ENCODE measurements around the gene SETD6.
A peak's percentile ranks its signal among the peaks of the same experiment; 100 is the strongest.

The SETD6 gene

DNA sequence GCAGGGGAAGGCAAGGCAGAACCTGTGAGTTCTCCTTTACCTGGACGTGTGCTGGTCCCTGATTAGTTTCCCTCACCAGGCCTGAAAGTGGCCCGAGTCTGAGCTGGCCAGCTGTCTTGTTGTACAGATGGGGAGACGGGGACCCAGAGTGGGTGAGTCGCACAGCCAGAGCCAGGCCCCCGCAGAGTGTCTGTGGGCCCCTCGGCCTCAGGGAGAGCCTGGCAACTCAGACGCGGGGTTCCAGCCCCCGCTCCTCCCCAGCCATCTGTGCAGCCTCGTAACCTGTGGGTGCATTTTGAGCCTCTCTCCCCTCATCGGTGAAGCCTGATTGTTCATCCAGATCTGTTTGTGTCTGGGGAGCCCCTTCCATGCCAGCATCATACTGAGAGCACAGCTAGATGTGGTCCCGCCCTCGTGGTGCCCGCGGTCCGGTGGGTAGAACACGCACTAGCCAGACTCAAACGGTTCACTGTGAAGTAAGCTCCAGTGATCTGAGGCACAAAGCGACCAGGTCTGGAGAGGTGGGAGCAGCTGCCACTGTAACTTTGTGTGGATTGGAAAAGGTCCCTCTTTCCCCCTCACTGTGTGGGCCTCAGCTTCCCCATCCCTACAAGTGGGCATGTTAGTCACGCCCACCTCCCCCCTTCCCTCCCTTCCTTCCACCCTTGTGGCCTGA, 21.4 kb upstream of the SETD6 start:
- Histone ChIP-seq H3K27ac (replicated peaks; ENCODE audit: low read length) (no peak overlapping the region), H3K14ac (ENCODE audit: low read length) (no peak overlapping the region), H3K4ac (ENCODE audit: low read length) (no peak overlapping the region), H3K79me1 (ENCODE audit: low read depth, low read length) (no peaks in the 10 kb centered on the region), H3K36me3 (replicated peaks in 1 of 2; ENCODE audit: control insufficient read depth in 2 of 2, insufficient read depth in 2 of 2, low read length in 2 of 2) (no peaks in the 10 kb centered on the region), H3K4me3 (ENCODE audit: low read length in 2 of 2) (no peak overlapping the region), H2AK5ac (ENCODE audit: low read depth, low read length) (peak overlapping the region; percentile 54), H2BK12ac (ENCODE audit: low read length) (peak overlapping the region; percentile 24), H3K4me1 (ENCODE audit: control insufficient read depth in 2 of 2, insufficient read depth in 1 of 2, low read depth in 1 of 2, low read length in 2 of 2) (peaks cover 38 to 40% of the 10 kb centered on the region in 2 donors), H3K9me3 (replicated peaks in 1 of 2; ENCODE audit: control insufficient read depth in 2 of 2, insufficient read depth in 1 of 2, low read depth in 1 of 2, low read length in 2 of 2) (no peaks in the 10 kb centered on the region), H4K8ac (ENCODE audit: low read depth, low read length) (no peak overlapping the region), H3K27me3 (ENCODE audit: control insufficient read depth in 3 of 3, insufficient read depth in 3 of 3, low read depth in 1 of 3, low read length in 3 of 3) (no peaks in the 10 kb centered on the region), H3K23ac (ENCODE audit: low read depth, low read length, poor library complexity) (peak overlapping the region; percentile 8), H2BK15ac (ENCODE audit: low read length) (peak overlapping the region; percentile 18), H4K91ac (ENCODE audit: low read depth, low read length, poor library complexity) (peak overlapping the region; percentile 5), H3K9ac (ENCODE audit: low read depth, low read length, poor library complexity) (no peak overlapping the region), H3K18ac (ENCODE audit: low read length) (peak overlapping the region; percentile 55), H2BK120ac (ENCODE audit: low read depth, low read length) (no peak overlapping the region), H2AFZ (ENCODE audit: low read length) (peak overlapping the region; percentile 65), H3K4me2 (ENCODE audit: insufficient read depth, low read length, poor library complexity, severe bottlenecking) (no peak overlapping the region), H2BK5ac (ENCODE audit: low read length) (peak overlapping the region; percentile 96)
- no peak for DNase-seq (ENCODE audit: low spot score)
- WGBS, 2 donors (ENCODE audit: extremely low coverage in 2 of 2, insufficient read length in 2 of 2, insufficient replicate concordance in 1 of 2), result no CpG with 5 or more reads among the region's 20 CpGs

DNA sequence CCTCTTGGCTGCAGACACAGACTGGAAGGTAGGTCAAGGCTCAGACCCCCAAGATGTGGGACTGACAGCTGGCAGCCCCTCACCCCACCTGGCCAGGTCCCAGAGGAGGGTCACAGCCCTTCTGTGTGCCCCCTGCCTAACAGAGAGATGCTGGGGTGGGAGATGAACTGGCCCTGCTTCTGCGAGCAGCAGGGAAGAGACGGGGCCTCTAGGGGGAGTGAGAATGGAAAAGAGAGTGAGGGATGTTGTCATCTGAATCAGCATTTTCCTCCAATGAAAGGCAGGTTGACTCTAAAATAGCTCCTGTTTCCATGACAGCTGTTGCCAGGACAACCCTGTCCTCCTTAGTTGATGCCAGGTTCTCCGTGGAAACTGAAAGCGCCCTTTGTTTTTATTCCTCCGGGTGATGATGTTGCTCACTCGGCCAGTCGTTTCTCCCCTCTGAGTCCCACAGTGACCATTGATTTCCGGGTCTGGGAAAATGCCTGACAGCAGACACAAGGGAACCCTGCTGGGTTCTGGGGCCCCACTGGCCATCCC, 20.3 kb upstream of the SETD6 start:
- H3K4ac ChIP-seq (ENCODE audit: low read length), result no peak overlapping the region
- no peak overlapping the region for H3K9ac ChIP-seq (ENCODE audit: low read depth, low read length, poor library complexity)
- peak; percentile 97 for DNase-seq (ENCODE audit: low spot score)
- H2AK5ac ChIP-seq (ENCODE audit: low read depth, low read length), result peak overlapping the region; percentile 98
- H2BK15ac ChIP-seq (ENCODE audit: low read length), result peak overlapping the region; percentile 93
- H2BK12ac ChIP-seq (ENCODE audit: low read length), result peak overlapping the region; percentile 97
- no CpG with 5 or more reads among the region's 8 CpGs for WGBS, 2 donors (ENCODE audit: extremely low coverage in 2 of 2, insufficient read length in 2 of 2, insufficient replicate concordance in 1 of 2)
- H4K8ac ChIP-seq (ENCODE audit: low read depth, low read length), result no peak overlapping the region
- peak overlapping the region in 1 of 2 donors; percentile 47 for H3K4me3 ChIP-seq (ENCODE audit: low read length in 2 of 2)
- peak overlapping the region; percentile 97 for H3K18ac ChIP-seq (ENCODE audit: low read length)
- peak overlapping the region; percentile 53 for H3K4me2 ChIP-seq (ENCODE audit: insufficient read depth, low read length, poor library complexity, severe bottlenecking)
- no peaks in the 10 kb centered on the region for H3K9me3 ChIP-seq (replicated peaks in 1 of 2; ENCODE audit: control insufficient read depth in 2 of 2, insufficient read depth in 1 of 2, low read depth in 1 of 2, low read length in 2 of 2)
- H3K27me3 ChIP-seq (ENCODE audit: control insufficient read depth in 3 of 3, insufficient read depth in 3 of 3, low read depth in 1 of 3, low read length in 3 of 3), result no peaks in the 10 kb centered on the region
- no peak overlapping the region for H4K91ac ChIP-seq (ENCODE audit: low read depth, low read length, poor library complexity)
- H3K79me1 ChIP-seq (ENCODE audit: low read depth, low read length), result no peaks in the 10 kb centered on the region
- peak overlapping the region; percentile 39 for H3K14ac ChIP-seq (ENCODE audit: low read length)
- H3K27ac ChIP-seq (replicated peaks; ENCODE audit: low read length), result peak overlapping the region; percentile 93
- H2AFZ ChIP-seq (ENCODE audit: low read length), result peak overlapping the region; percentile 78
- peak overlapping the region; percentile 37 for H3K23ac ChIP-seq (ENCODE audit: low read depth, low read length, poor library complexity)
- H2BK120ac ChIP-seq (ENCODE audit: low read depth, low read length), result peak overlapping the region; percentile 98
- peak overlapping the region; percentile 96 for H2BK5ac ChIP-seq (ENCODE audit: low read length)
- H3K4me1 ChIP-seq (ENCODE audit: control insufficient read depth in 2 of 2, insufficient read depth in 1 of 2, low read depth in 1 of 2, low read length in 2 of 2), result peaks cover 42 to 48% of the 10 kb centered on the region in 2 donors
- H3K36me3 ChIP-seq (replicated peaks in 1 of 2; ENCODE audit: control insufficient read depth in 2 of 2, insufficient read depth in 2 of 2, low read length in 2 of 2), result no peaks in the 10 kb centered on the region

DNA sequence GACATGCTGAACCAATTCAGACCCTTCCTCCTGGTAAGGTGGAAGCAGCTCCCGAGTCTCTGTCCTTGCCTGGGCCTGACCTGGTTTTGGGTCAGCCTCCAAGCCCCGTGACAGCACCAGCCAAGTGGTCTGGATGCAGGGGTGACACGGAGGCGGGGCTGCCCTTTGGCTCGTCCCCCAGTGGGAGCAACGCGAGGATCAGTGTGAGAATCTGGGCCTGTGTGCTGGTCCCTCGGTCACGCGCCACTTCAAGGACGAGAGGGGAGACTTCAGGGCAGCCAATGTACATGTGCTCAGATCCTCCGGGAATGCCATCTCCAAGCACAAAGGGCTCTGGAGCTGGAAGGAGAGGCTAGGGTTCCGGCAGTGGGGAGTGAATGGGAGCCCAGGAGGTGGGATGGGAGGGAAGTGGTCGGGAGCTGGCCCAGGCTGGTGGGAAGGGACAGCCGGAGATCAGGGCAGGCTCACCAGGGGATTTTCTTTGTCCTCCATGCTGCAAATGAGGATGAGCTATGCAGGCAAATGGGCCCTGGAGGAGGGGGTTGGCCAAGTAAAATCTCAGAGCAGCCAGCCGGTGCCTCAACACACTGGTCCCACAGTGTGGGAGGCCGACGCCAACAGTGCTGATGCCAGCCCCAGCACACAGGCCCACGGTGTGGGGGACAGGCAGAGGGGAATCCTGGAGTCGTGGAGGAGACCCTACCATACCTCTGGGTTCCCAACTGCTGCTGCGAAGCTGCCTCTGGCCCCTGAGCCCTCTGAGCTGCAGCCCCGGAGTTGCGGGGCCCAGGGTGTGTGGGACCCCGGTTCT, 19.6 kb upstream of the SETD6 start:
- H3K4me3 ChIP-seq (ENCODE audit: low read length in 2 of 2), result peak overlapping the region; percentile 9 to 47
- peak overlapping the region; percentile 93 for H2BK15ac ChIP-seq (ENCODE audit: low read length)
- H3K27me3 ChIP-seq (ENCODE audit: control insufficient read depth in 3 of 3, insufficient read depth in 3 of 3, low read depth in 1 of 3, low read length in 3 of 3), result peaks cover 0 to 2% (median 0%) of the 10 kb centered on the region in 3 experiments
- no peak for DNase-seq (ENCODE audit: low spot score)
- peak overlapping the region; percentile 92 for H4K8ac ChIP-seq (ENCODE audit: low read depth, low read length)
- H3K18ac ChIP-seq (ENCODE audit: low read length), result peak overlapping the region; percentile 97
- H3K4me1 ChIP-seq (ENCODE audit: control insufficient read depth in 2 of 2, insufficient read depth in 1 of 2, low read depth in 1 of 2, low read length in 2 of 2), result peaks cover 47 to 55% of the 10 kb centered on the region in 2 donors
- peak overlapping the region; percentile 94 for H4K91ac ChIP-seq (ENCODE audit: low read depth, low read length, poor library complexity)
- peak overlapping the region; percentile 98 for H2BK120ac ChIP-seq (ENCODE audit: low read depth, low read length)
- H3K4ac ChIP-seq (ENCODE audit: low read length), result peak overlapping the region; percentile 2
- no peaks in the 10 kb centered on the region for H3K9me3 ChIP-seq (replicated peaks in 1 of 2; ENCODE audit: control insufficient read depth in 2 of 2, insufficient read depth in 1 of 2, low read depth in 1 of 2, low read length in 2 of 2)
- H2BK5ac ChIP-seq (ENCODE audit: low read length), result peak overlapping the region; percentile 96
- peak overlapping the region; percentile 85 for H2BK12ac ChIP-seq (ENCODE audit: low read length)
- no CpG with 5 or more reads among the region's 24 CpGs for whole genome bisulfite sequencing, 2 donors (ENCODE audit: extremely low coverage in 2 of 2, insufficient read length in 2 of 2, insufficient replicate concordance in 1 of 2)
- H2AFZ ChIP-seq (ENCODE audit: low read length), result peak overlapping the region; percentile 70
- H2AK5ac ChIP-seq (ENCODE audit: low read depth, low read length), result peak overlapping the region; percentile 98
- H3K14ac ChIP-seq (ENCODE audit: low read length), result no peak overlapping the region
- peak overlapping the region; percentile 93 for H3K27ac ChIP-seq (replicated peaks; ENCODE audit: low read length)
- peaks cover 4% of the 10 kb centered on the region for H3K79me1 ChIP-seq (ENCODE audit: low read depth, low read length)
- no peaks in the 10 kb centered on the region for H3K36me3 ChIP-seq (replicated peaks in 1 of 2; ENCODE audit: control insufficient read depth in 2 of 2, insufficient read depth in 2 of 2, low read length in 2 of 2)
- peak overlapping the region; percentile 47 for H3K9ac ChIP-seq (ENCODE audit: low read depth, low read length, poor library complexity)
- H3K23ac ChIP-seq (ENCODE audit: low read depth, low read length, poor library complexity), result peak overlapping the region; percentile 61
- peak overlapping the region; percentile 19 for H3K4me2 ChIP-seq (ENCODE audit: insufficient read depth, low read length, poor library complexity, severe bottlenecking)

DNA sequence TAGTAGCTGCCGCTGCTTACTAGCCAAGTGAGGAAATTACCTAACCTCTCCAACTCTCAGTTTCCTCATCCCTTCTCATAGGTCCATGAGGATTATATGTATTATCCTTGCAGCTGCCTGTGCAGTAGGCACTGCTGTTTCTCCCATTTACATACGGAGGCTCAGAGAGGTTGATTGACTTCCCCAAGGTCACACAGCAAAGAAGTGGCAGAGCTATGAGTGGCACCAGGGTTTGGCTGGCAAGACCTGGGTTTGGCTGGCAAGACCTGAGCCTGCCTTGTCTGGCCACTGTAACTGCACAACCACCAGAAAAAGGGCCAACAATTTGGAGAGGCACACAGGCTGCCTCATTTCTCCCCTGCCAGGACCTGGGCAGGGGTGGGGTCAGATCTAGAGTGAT, 17.8 kb upstream of the SETD6 start:
- Histone ChIP-seq H4K8ac (ENCODE audit: low read depth, low read length) (no peak overlapping the region), H3K4ac (ENCODE audit: low read length) (no peak overlapping the region), H2BK5ac (ENCODE audit: low read length) (no peak overlapping the region), H3K4me1 (ENCODE audit: control insufficient read depth in 2 of 2, insufficient read depth in 1 of 2, low read depth in 1 of 2, low read length in 2 of 2) (peaks cover 48 to 59% of the 10 kb centered on the region in 2 donors), H2AFZ (ENCODE audit: low read length) (no peak overlapping the region), H2BK120ac (ENCODE audit: low read depth, low read length) (no peak overlapping the region), H3K23ac (ENCODE audit: low read depth, low read length, poor library complexity) (no peak overlapping the region), H2AK5ac (ENCODE audit: low read depth, low read length) (peak overlapping the region; percentile 53), H3K4me3 (ENCODE audit: low read length in 2 of 2) (no peak overlapping the region), H3K9ac (ENCODE audit: low read depth, low read length, poor library complexity) (no peak overlapping the region), H2BK15ac (ENCODE audit: low read length) (peak overlapping the region; percentile 14), H3K27ac (replicated peaks; ENCODE audit: low read length) (no peak overlapping the region), H3K18ac (ENCODE audit: low read length) (no peak overlapping the region), H3K27me3 (ENCODE audit: control insufficient read depth in 3 of 3, insufficient read depth in 3 of 3, low read depth in 1 of 3, low read length in 3 of 3) (peaks cover 0 to 2% (median 0%) of the 10 kb centered on the region in 3 experiments), H3K14ac (ENCODE audit: low read length) (no peak overlapping the region), H3K4me2 (ENCODE audit: insufficient read depth, low read length, poor library complexity, severe bottlenecking) (no peak overlapping the region), H3K36me3 (replicated peaks in 1 of 2; ENCODE audit: control insufficient read depth in 2 of 2, insufficient read depth in 2 of 2, low read length in 2 of 2) (no peaks in the 10 kb centered on the region), H3K79me1 (ENCODE audit: low read depth, low read length) (peaks cover 4% of the 10 kb centered on the region), H3K9me3 (replicated peaks in 1 of 2; ENCODE audit: control insufficient read depth in 2 of 2, insufficient read depth in 1 of 2, low read depth in 1 of 2, low read length in 2 of 2) (no peaks in the 10 kb centered on the region), H4K91ac (ENCODE audit: low read depth, low read length, poor library complexity) (no peak overlapping the region), H2BK12ac (ENCODE audit: low read length) (peak overlapping the region; percentile 76)
- WGBS, 2 donors (ENCODE audit: extremely low coverage in 2 of 2, insufficient read length in 2 of 2, insufficient replicate concordance in 1 of 2), result no CpG with 5 or more reads among the region's 2 CpGs
- no peak for DNase-seq (ENCODE audit: low spot score)
